ENCODE results near the gene ASAP2. TPM values are rescaled to one million over a fixed set of nuclear protein-coding genes. Genes with fewer than 3 reads are reported as not detected.

ASAP2 gene
- total RNA-seq, 1 donor from 2014 or later: 10.0 TPM

DNA sequence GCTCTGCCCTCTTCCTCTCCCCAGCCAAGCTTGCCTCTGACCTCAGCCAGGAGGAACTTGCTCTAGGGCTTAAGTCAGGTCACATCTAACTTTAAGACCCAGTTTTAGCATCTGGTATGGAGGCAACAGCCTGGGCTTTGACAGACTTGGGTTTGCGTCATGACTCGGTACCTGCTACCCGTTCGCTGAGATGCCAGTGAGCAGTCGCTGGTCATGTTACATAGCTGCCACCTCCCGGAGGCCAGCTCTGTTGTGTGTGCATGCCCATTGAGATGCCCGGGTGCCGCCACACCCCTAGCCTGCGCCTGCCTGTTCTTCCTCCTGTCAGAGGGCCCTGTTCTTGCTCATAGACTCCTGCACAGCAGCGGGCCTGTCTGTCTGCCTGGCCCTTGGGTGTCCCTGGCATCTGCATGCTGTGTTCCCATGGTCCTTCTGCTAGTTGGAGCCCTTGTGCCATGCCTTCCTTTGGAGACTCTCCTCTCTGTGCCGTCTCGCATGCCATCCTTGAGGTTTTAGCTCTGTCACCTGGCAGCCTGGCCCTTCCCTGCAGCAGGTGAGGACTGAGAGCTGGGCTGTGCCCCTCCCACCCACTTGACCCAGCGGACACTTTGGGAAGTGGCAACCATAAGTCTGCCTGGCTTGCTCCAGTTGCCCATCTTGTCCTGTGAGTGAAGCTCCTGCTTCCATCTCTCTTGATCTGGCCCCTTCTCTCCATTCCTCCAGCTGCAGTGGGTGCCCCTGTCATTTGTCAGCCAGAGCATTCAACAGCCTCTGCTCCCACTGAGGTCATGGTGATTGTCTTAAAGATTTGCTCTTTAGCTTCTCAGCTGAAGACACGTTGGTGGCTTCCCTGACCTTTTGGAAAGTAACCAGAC, 24.9 kb downstream of the ASAP2 start:
- H3K4me3 ChIP-seq: no peak overlapping the region
- TF ChIP-seq, protein P1, sequence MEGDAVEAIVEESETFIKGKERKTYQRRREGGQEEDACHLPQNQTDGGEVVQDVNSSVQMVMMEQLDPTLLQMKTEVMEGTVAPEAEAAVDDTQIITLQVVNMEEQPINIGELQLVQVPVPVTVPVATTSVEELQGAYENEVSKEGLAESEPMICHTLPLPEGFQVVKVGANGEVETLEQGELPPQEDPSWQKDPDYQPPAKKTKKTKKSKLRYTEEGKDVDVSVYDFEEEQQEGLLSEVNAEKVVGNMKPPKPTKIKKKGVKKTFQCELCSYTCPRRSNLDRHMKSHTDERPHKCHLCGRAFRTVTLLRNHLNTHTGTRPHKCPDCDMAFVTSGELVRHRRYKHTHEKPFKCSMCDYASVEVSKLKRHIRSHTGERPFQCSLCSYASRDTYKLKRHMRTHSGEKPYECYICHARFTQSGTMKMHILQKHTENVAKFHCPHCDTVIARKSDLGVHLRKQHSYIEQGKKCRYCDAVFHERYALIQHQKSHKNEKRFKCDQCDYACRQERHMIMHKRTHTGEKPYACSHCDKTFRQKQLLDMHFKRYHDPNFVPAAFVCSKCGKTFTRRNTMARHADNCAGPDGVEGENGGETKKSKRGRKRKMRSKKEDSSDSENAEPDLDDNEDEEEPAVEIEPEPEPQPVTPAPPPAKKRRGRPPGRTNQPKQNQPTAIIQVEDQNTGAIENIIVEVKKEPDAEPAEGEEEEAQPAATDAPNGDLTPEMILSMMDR (IDR thresholded peaks at IDR 0.05; ENCODE audit: borderline replicate concordance): no peak
- no peaks in the 10 kb centered on the region for H3K9me3 ChIP-seq (replicated peaks)
- H3K4me1 ChIP-seq: peaks cover 100% of the 10 kb centered on the region
- no peaks in the 10 kb centered on the region for H3K36me3 ChIP-seq
- peak overlapping the region; percentile 90 for H3K27ac ChIP-seq (replicated peaks)
- no peaks in the 10 kb centered on the region for H3K27me3 ChIP-seq (ENCODE audit: low read depth)
- intact Hi-C loops (cut with micrococcal nuclease): no loop called here
- DNase-seq: no peak

DNA sequence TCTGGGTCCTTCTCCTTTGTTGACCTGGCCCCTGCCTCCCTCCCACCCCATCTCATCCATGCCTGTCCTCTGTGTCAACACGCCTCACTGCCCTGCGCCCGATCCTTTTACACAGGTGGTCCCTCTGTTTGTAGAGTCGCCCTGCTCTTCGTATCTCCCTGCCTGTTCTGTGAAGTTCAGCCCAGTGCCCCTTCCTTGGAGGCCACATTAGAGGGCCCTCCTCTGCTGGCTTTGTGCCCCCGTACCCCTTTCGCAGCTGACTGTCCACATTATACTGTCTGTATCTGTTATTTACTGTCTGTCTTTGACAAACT, 25.5 kb downstream of the ASAP2 start:
- Histone ChIP-seq H3K4me3 (no peak overlapping the region), H3K27me3 (ENCODE audit: low read depth) (no peaks in the 10 kb centered on the region), H3K36me3 (no peaks in the 10 kb centered on the region), H3K9me3 (replicated peaks) (no peaks in the 10 kb centered on the region), H3K4me1 (peaks cover 100% of the 10 kb centered on the region), H3K27ac (replicated peaks) (peak overlapping the region; percentile 90)
- intact Hi-C loops (cut with micrococcal nuclease): no loop called here
- TF ChIP-seq, protein P1 (IDR thresholded peaks at IDR 0.05; ENCODE audit: borderline replicate concordance): no peak
- no peak for DNase-seq

DNA sequence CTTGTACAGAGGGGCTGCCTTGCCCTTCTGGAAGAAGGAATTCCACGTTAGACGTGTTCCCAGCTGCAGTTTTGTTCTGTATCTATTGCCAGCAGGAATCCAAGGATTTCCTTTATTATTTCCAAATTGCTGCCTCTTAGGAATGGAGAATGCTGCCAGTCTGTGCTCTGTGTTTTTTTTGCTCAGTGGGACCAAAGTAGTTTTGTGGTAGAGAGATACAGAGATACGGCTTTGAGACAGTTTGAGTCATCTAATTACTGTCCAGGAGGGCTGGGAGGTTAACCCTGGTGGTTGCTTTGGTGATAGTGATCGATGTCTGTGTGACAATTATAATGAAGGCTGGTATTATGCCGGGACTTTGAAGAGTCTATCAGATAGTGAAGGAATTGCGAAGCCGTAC, 26.3 kb downstream of the ASAP2 start:
- no peaks in the 10 kb centered on the region for H3K36me3 ChIP-seq
- peak overlapping the region; percentile 90 for H3K27ac ChIP-seq (replicated peaks)
- no peak for DNase-seq
- H3K27me3 ChIP-seq (ENCODE audit: low read depth): no peaks in the 10 kb centered on the region
- H3K9me3 ChIP-seq (replicated peaks): no peaks in the 10 kb centered on the region
- peaks cover 100% of the 10 kb centered on the region for H3K4me1 ChIP-seq
- no peak overlapping the region for H3K4me3 ChIP-seq
- intact Hi-C loops (cut with micrococcal nuclease): no loop called here
- TF ChIP-seq, protein P1 (IDR thresholded peaks at IDR 0.05; ENCODE audit: borderline replicate concordance): no peak

DNA sequence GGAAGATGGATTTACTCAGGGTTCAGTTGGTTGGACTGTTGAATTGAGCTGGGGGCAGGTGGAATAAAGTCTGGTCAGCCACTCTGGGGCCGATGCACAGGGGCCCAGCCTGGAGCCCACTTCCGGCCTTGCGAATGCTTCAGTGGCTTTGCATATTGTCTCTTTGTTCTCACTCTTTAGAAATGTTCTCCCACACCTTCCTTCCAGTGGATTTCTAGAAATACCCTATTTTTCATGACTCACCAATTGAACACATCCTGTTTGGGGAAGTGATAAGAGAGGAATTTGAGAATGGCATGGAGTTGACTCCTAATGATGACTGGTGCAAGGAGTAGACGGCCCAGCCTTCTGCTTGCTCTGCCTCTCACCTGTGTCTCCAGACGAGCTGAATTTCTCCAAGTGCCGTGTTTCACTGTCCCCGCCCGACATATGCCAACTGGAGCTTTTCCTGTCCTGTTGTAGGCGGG, 28.1 kb downstream of the ASAP2 start:
- DNase-seq: no peak
- TF ChIP-seq, protein P1 (IDR thresholded peaks at IDR 0.05; ENCODE audit: borderline replicate concordance): no peak
- Histone ChIP-seq H3K27me3 (ENCODE audit: low read depth) (no peaks in the 10 kb centered on the region), H3K4me1 (peaks cover 100% of the 10 kb centered on the region), H3K36me3 (no peaks in the 10 kb centered on the region), H3K27ac (replicated peaks) (peak overlapping the region; percentile 90), H3K4me3 (no peak overlapping the region), H3K9me3 (replicated peaks) (no peaks in the 10 kb centered on the region)
- intact Hi-C loops (cut with micrococcal nuclease): no loop called here

DNA sequence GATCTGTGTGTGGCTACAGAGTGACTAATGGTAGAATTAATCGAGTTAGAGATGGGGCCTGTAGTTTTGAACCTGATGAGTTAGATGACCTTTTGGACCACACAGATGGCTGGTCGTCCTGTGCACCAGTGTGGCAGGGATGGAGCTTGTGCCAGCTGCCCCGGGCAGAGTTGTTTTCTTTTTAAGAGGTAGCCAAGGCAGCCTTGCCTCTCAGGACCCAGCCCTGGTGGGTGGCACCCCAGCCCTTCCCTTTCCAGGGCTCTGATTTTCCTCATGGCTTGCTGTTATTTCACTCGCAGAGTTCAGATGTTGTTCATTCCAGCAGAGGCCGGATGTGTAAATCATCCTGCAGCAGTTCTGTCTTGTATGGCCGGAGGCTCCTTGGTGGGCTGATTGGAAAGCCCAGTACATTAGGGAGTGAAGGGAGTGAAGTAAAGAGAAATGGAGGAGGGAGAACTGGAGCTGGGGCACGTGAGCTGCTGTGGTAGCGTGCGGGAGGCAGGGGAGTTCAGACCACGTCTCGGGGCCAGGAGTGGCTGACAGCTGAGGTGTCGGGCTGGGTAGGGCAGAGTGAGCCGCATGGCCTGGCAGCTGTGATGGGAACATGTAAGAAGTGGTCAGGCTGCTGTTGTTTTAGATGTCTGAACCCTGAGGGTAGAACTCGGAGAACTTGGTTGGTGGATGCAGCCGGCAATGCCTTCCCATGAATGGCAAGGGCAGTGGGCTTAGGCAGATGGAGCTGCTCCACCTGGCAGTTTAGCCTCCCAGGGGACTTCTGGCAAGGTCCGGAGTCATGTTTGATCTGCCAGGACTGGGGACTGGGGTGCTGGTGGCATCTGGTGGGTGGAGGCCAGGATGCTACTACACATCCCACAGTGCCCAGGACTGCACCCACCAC, 28.8 kb downstream of the ASAP2 start:
- H3K27ac ChIP-seq (replicated peaks): peak overlapping the region; percentile 90
- H3K4me1 ChIP-seq: peaks cover 97% of the 10 kb centered on the region
- no peaks in the 10 kb centered on the region for H3K36me3 ChIP-seq
- intact Hi-C loops (cut with micrococcal nuclease): no loop called here
- peak overlapping the region; percentile 18 for H3K4me3 ChIP-seq
- TF ChIP-seq, protein P1 (IDR thresholded peaks at IDR 0.05; ENCODE audit: borderline replicate concordance): no peak
- no peak for DNase-seq
- H3K9me3 ChIP-seq (replicated peaks): no peaks in the 10 kb centered on the region
- H3K27me3 ChIP-seq (ENCODE audit: low read depth): no peaks in the 10 kb centered on the region
